Measurements from ENCODE around the gene CHAMP1.

The CHAMP1 gene

GRCh38 chr13:114314074-114314912, at the start of gene CHAMP1:
TSS of gene CHAMP1 (plus strand) at chr13:114314503. CDS start at chr13:114323843, 9,340 bp downstream.
- peak; percentile 89 to 91 for DNase-seq

- no peak for DNase-seq
Observed at GRCh38 chr13:114264886-114265611, 49.3 kb upstream of the CHAMP1 start.

- DNase-seq = peak in 1 of 2 donors; percentile 22
Observed at GRCh38 chr13:114266241-114266640, 48.1 kb upstream of the CHAMP1 start.

- DNase-seq = peak; percentile 9 to 49
Observed at GRCh38 chr13:114268344-114269280, 45.7 kb upstream of the CHAMP1 start.

- no peak for DNase-seq
Observed at GRCh38 chr13:114269281-114269770, 45.0 kb upstream of the CHAMP1 start.

- DNase-seq = no peak
Observed at GRCh38 chr13:114272977-114273376, 41.3 kb upstream of the CHAMP1 start.

- no peak for DNase-seq
Observed at GRCh38 chr13:114275304-114275703, 39.0 kb upstream of the CHAMP1 start.

- no peak for DNase-seq
Observed at GRCh38 chr13:114279146-114279545, 35.2 kb upstream of the CHAMP1 start.

GRCh38 chr13:114279758-114280355, 34.4 kb upstream of the CHAMP1 start:
- DNase-seq = no peak

- DNase-seq = peak; percentile 83 to 87
Observed at GRCh38 chr13:114281351-114282040, 32.8 kb upstream of the CHAMP1 start, which contains the start of gene UPF3A. TSS of gene UPF3A (plus strand) at chr13:114281601. CDS start at chr13:114281640, 39 bp downstream.

- no peak for DNase-seq
Observed at GRCh38 chr13:114282041-114282670, 32.1 kb upstream of the CHAMP1 start.

- DNase-seq = no peak
Observed at GRCh38 chr13:114283576-114283975, 30.7 kb upstream of the CHAMP1 start.

GRCh38 chr13:114284680-114285079, 29.6 kb upstream of the CHAMP1 start:
- no peak for DNase-seq

GRCh38 chr13:114285166-114285808, 29.0 kb upstream of the CHAMP1 start:
- DNase-seq = no peak

- no peak for DNase-seq
Observed at GRCh38 chr13:114286808-114287207, 27.5 kb upstream of the CHAMP1 start.

GRCh38 chr13:114288157-114288591, 26.1 kb upstream of the CHAMP1 start:
- no peak for DNase-seq

- no peak for DNase-seq
Observed at GRCh38 chr13:114296448-114296847, 17.9 kb upstream of the CHAMP1 start.

GRCh38 chr13:114296902-114297301, 17.4 kb upstream of the CHAMP1 start:
- no peak for DNase-seq

- DNase-seq = no peak
Observed at GRCh38 chr13:114298866-114299265, 15.4 kb upstream of the CHAMP1 start.

GRCh38 chr13:114299604-114300305, 14.5 kb upstream of the CHAMP1 start:
- no peak for DNase-seq
